Mesendoderm (in vitro differentiated cells): ENCODE results near the gene LRIG3.

ENCODE experiments used
- DNase-seq: peaks from one replicate; pipeline ENCODE4 v3.0.0; 2013
- H2AK5ac ChIP-seq: 2 replicates; pipeline ENCODE4 v1.6.1; 2013; ENCODE audit warnings: low read length, inconsistent platforms
- H2BK120ac ChIP-seq: 2 replicates; pipeline ENCODE4 v1.6.1; 2013; ENCODE audit warnings: low read depth, mild to moderate bottlenecking, low read length, moderate library complexity, mixed read lengths
- H2BK15ac ChIP-seq: replicated peaks from 2 replicates; pipeline ENCODE4 v1.6.1; 2013; ENCODE audit warnings: low read depth, mild to moderate bottlenecking, moderate library complexity
- H2BK5ac ChIP-seq: 2 replicates; pipeline ENCODE4 v1.6.1; 2013; ENCODE audit warnings: low read length, inconsistent platforms
- H3K18ac ChIP-seq: 2 replicates; pipeline ENCODE4 v1.6.1; 2013; ENCODE audit warnings: mild to moderate bottlenecking, low read length, mixed read lengths
- H3K23ac ChIP-seq: one replicate; pipeline ENCODE4 v1.6.1; 2013; ENCODE audit warnings: low read length
- H3K27ac ChIP-seq: 2 replicates; pipeline ENCODE4 v1.5.1; 2013; ENCODE audit warnings: low read depth, mild to moderate bottlenecking, inconsistent platforms, low read length, moderate library complexity
- H3K27me3 ChIP-seq: 2 replicates; pipeline ENCODE4 v1.6.1; 2013; ENCODE audit warnings: low read length, control low read depth, mild to moderate bottlenecking, inconsistent platforms; ENCODE audit not compliant: insufficient read depth, poor library complexity
- H3K36me3 ChIP-seq: 2 replicates; pipeline ENCODE4 v1.6.1; 2013; ENCODE audit warnings: low read length, inconsistent platforms; ENCODE audit not compliant: control insufficient read depth, insufficient read depth
- H3K4ac ChIP-seq: one replicate; pipeline ENCODE4 v1.6.1; 2013; ENCODE audit warnings: low read depth, mild to moderate bottlenecking, low read length, moderate library complexity
- H3K4me1 ChIP-seq: 2 replicates; pipeline ENCODE4 v1.6.1; 2013; ENCODE audit warnings: low read depth, low read length, inconsistent platforms; ENCODE audit not compliant: control insufficient read depth
- H3K4me2 ChIP-seq: 2 replicates; pipeline ENCODE4 v1.6.1; 2013; ENCODE audit warnings: low read length
- H3K4me3 ChIP-seq: 2 replicates; pipeline ENCODE4 v1.5.1; 2013; ENCODE audit warnings: mild to moderate bottlenecking, low read length
- H3K56ac ChIP-seq: one replicate; pipeline ENCODE4 v1.6.1; 2013; ENCODE audit warnings: low read length
- H3K79me1 ChIP-seq: 2 replicates; pipeline ENCODE4 v1.6.1; 2013; ENCODE audit warnings: low read length, inconsistent platforms
- H3K79me2 ChIP-seq: 2 replicates; pipeline ENCODE4 v1.6.1; 2013; ENCODE audit warnings: mild to moderate bottlenecking, low read length; ENCODE audit not compliant: control insufficient read depth, insufficient read depth
- H3K9ac ChIP-seq: 2 replicates; pipeline ENCODE4 v1.6.1; 2013; ENCODE audit warnings: low read length, inconsistent platforms
- H4K5ac ChIP-seq: one replicate; pipeline ENCODE4 v1.6.1; 2013; ENCODE audit warnings: low read length
- H4K8ac ChIP-seq: one replicate; pipeline ENCODE4 v1.6.1; 2013; ENCODE audit warnings: low read depth, mild to moderate bottlenecking, control low read depth, low read length, moderate library complexity
- WGBS: extraction: QIAGEN DNeasy Blood & Tissue Kit; methylation state at CpG from one replicate; pipeline ENCODE4 v1.1.7; 2013; ENCODE audit warnings: low lambda C conversion rate, missing lambda C conversion rate; ENCODE audit not compliant: insufficient coverage; ENCODE audit errors: extremely low coverage; 5-methylcytosine and 5-hydroxymethylcytosine counted together

Gene LRIG3

DNA sequence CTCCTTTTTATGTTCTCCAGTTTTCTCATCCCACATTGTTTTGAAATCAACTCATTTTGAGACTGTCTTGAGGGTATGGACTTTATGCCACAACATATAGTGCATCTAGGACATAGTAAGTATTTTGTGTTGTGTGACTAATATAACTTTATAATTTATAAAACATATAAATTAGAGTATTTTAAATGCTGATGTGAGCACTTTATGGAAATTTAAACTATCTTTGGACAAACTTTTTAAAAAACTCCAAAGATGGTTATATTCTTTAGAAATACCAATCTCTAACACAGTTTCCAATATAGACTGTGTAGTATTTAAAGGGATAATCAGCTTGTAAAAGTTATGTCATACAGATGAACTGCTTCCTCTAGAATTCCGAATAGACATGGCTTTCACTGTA, 87.4 kb downstream of the LRIG3 start:
- H3K4me2 ChIP-seq, result no peak overlapping the region
- DNase-seq, result no peak
- no peaks in the 10 kb centered on the region for H3K4me1 ChIP-seq
- no peaks in the 10 kb centered on the region for H3K79me2 ChIP-seq
- H4K5ac ChIP-seq, result no peak overlapping the region
- H2BK120ac ChIP-seq, result no peak overlapping the region
- H3K36me3 ChIP-seq, result no peaks in the 10 kb centered on the region
- H3K27me3 ChIP-seq, result no peaks in the 10 kb centered on the region
- H4K8ac ChIP-seq, result no peak overlapping the region
- no peak overlapping the region for H3K4me3 ChIP-seq
- no peak overlapping the region for H3K9ac ChIP-seq
- no CpG with 5 or more reads among the region's 1 CpG for WGBS
- no peak overlapping the region for H3K18ac ChIP-seq
- no peak overlapping the region for H3K23ac ChIP-seq
- H3K79me1 ChIP-seq, result no peaks in the 10 kb centered on the region
- no peak overlapping the region for H3K27ac ChIP-seq
- no peak overlapping the region for H3K4ac ChIP-seq
- H3K56ac ChIP-seq, result no peak overlapping the region
- H2AK5ac ChIP-seq, result no peak overlapping the region
- H2BK15ac ChIP-seq, result no peak overlapping the region
- no peak overlapping the region for H2BK5ac ChIP-seq
